ENCODE measurements around the gene TAF10. TPM values are rescaled to one million over a fixed set of nuclear protein-coding genes. Genes with fewer than 3 reads are reported as not detected.
A peak's percentile ranks its signal among the peaks of the same experiment; 100 is the strongest.

TAF10 gene
- total RNA-seq, 4 donors from 2014 or later, result 49.8 to 77.8 (median 65.7) TPM

- TF ChIP-seq POLR2A (IDR thresholded peaks at IDR 0.05) (peak; percentile 87 to 91), CTCF (IDR thresholded peaks at IDR 0.05 in 4 of 5, conservative IDR thresholded peaks at IDR 0.05 in 1 of 5) (peak in 4 of 5 experiments; percentile 25 to 59 (median 32))
- in situ Hi-C loops (cut with MboI; ENCODE audit: low sequenced_read_pairs in 4 of 4), result loop anchor here in 2 of 4 donors (5.0 to 10.0 kb wide), 3 partner anchors 79 to 129 kb away; partner anchors contain the start of genes MRPL17 (in 2 of the 2) and TRIM3 (in 1 of the 2)
Measured at GRCh38 chr11:6603287-6604080, 8.5 kb downstream of the TAF10 start, which contains the start of the genes ILK and RRP8. TSS of gene ILK (plus strand) at chr11:6603774. CDS start at chr11:6604272, 498 bp downstream. TSS of gene RRP8 (minus strand) at chr11:6603616. CDS start at chr11:6603502, 114 bp downstream.

DNA sequence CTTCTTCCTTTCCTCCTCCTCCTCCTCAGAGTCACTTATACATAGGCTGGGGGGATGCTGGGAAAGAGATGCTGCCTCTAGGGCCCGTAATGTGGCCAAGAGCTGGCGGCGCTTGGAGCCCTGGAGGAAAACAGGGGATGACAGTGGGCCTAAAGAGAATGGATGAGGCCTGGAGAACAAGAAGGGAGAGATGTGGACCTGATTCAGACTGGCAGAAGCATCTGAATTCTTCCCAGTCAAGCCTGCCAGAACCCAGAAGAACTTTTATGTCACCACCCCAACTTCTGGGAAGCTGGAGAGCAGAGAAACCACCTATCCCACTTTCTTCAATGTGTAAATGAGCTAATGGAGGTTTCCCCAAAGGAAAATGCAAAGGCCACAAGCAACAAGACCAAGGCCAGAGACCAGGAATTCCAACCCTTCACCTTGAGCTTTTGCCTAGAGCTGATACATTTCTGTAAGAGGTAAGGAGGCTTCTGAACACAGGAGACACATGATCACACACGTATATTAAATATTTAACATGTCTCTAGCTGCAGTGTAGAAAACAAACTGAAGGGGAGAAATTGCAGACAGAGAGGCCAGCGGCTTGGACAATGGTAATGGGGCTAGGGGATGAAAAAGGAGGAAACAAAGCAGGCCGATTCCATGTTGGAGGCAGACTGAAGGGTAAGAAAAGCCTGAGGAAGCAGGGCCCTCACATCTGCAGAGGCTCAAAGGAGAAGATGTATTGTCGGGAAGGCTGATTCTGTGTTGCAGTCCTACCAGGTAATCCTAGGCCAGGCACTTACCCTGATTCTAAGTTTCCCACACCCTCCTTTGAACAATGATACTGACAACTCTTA is 9.7 kb downstream of the TAF10 start:
- H3K27me3 ChIP-seq, result no peaks in the 10 kb centered on the region
- no peaks in the 10 kb centered on the region for H3K9me3 ChIP-seq
- TF ChIP-seq POLR2A (IDR thresholded peaks at IDR 0.05) (no peak), CTCF (IDR thresholded peaks at IDR 0.05 in 4 of 5, conservative IDR thresholded peaks at IDR 0.05 in 1 of 5) (no peak)
- H3K4me3 ChIP-seq, result peak overlapping the region; percentile 87 to 97 (median 90)
- peak overlapping the region; percentile 93 to 97 (median 94) for H3K27ac ChIP-seq
- intact Hi-C loops (cut with DNase I; ENCODE audit: low total_unique reads), result loop anchor here (1.0 to 10.0 kb wide), 4 partner anchors 31 to 368 kb away; partner anchors contain the start of genes ARFIP2, CNGA4, FHIP1B and SMPD1
- no peak for DNase-seq
- in situ Hi-C loops (cut with MboI; ENCODE audit: low sequenced_read_pairs in 4 of 4), result loop anchor here in 2 of 4 donors (5.0 to 10.0 kb wide), 3 partner anchors 80 to 128 kb away; partner anchors contain the start of genes MRPL17 (in 2 of the 2) and TRIM3 (in 1 of the 2)
- ATAC-seq, result no peak
- H3K36me3 ChIP-seq, result peaks cover 0 to 36% of the 10 kb centered on the region in 2 donors
- H3K4me1 ChIP-seq, result peaks cover 41 to 46% of the 10 kb centered on the region in 2 donors

More at GRCh38 chr11:6603287-6604080, 8.5 kb downstream of the TAF10 start, which contains the start of the genes ILK and RRP8:
- Histone ChIP-seq H3K27ac (peak within 1 kb of the TSS; percentile 93 to 97 (median 94)), H3K9me3 (no peaks in the 10 kb centered on the region), H3K4me1 (peaks cover 52% of the 10 kb centered on the region in 2 donors), H3K36me3 (peaks cover 0 to 47% of the 10 kb centered on the region in 2 donors), H3K27me3 (no peaks in the 10 kb centered on the region), H3K4me3 (peak within 1 kb of the TSS; percentile 87 to 97 (median 90))
- peak; percentile 88 to 91 for DNase-seq
- peak; percentile 87 to 89 for ATAC-seq
- intact Hi-C loops (cut with DNase I; ENCODE audit: low total_unique reads), result loop anchor here (1.0 to 10.0 kb wide), 4 partner anchors 80 to 369 kb away; partner anchors contain the start of genes ARFIP2, CNGA4, FHIP1B and MRPL17

- Histone ChIP-seq H3K27me3 (no peaks in the 10 kb centered on the region), H3K4me1 (peaks cover 33 to 41% of the 10 kb centered on the region in 2 donors), H3K27ac (no peak overlapping the region), H3K36me3 (peaks cover 0 to 47% of the 10 kb centered on the region in 2 donors), H3K4me3 (no peak overlapping the region), H3K9me3 (no peaks in the 10 kb centered on the region)
- ATAC-seq, result no peak
- intact Hi-C loops (cut with DNase I; ENCODE audit: low total_unique reads) (loop anchor here (5.0 to 10.0 kb wide), 3 partner anchors 119 to 366 kb away; partner anchors contain the start of genes ARFIP2, CNGA4, FHIP1B and SMPD1), in situ Hi-C loops (cut with MboI; ENCODE audit: low sequenced_read_pairs in 4 of 4) (loop anchor here in 2 of 4 donors (5.0 to 10.0 kb wide), 3 partner anchors 81 to 126 kb away; partner anchors contain the start of genes MRPL17 (in 2 of the 2) and TRIM3 (in 1 of the 2))
- DNase-seq, result no peak
- no peak for TF ChIP-seq POLR2A (IDR thresholded peaks at IDR 0.05)
Measured at GRCh38 chr11:6601041-6601461, 11.0 kb downstream of the TAF10 start.

GRCh38 chr11:6599881-6600390 is 12.1 kb downstream of the TAF10 start:
- Histone ChIP-seq H3K27me3 (no peaks in the 10 kb centered on the region), H3K4me1 (peaks cover 25 to 35% of the 10 kb centered on the region in 2 donors), H3K27ac (no peak overlapping the region), H3K36me3 (peaks cover 0 to 50% of the 10 kb centered on the region in 2 donors), H3K9me3 (no peaks in the 10 kb centered on the region), H3K4me3 (no peak overlapping the region)
- intact Hi-C loops (cut with DNase I; ENCODE audit: low total_unique reads), result loop anchor here (5.0 to 10.0 kb wide), 3 partner anchors 118 to 365 kb away; partner anchors contain the start of genes ARFIP2, CNGA4, FHIP1B and SMPD1
- in situ Hi-C loops (cut with MboI; ENCODE audit: low sequenced_read_pairs in 4 of 4), result loop anchor here in 2 of 4 donors (5.0 to 10.0 kb wide), 3 partner anchors 82 to 125 kb away; partner anchors contain the start of genes MRPL17 (in 2 of the 2) and TRIM3 (in 1 of the 2)
- TF ChIP-seq POLR2A (IDR thresholded peaks at IDR 0.05), result no peak
- no peak for TF ChIP-seq CTCF (IDR thresholded peaks at IDR 0.05 in 4 of 5, conservative IDR thresholded peaks at IDR 0.05 in 1 of 5)
- ATAC-seq (no peak), DNase-seq (no peak)
